GM19351 (cell line): Measurements from ENCODE around the gene IGSF5.
"Not testable (repeated sequence)": the region's sequence is repeated elsewhere in the genome, so short reads cannot be mapped to it uniquely, and the experiment has no call there.

Experiments used
- ATAC-seq: cut with Tn5 transposase; IDR thresholded peaks from one replicate; pipeline ENCODE4 v1.9.1; 2021; ENCODE audit warnings: mild to moderate bottlenecking, moderate library complexity; ENCODE audit not compliant: unreplicated experiment

IGSF5 gene

GRCh38 chr21:39737376-39738000, 7.5 kb upstream of the IGSF5 start:
- ATAC-seq = no peak

GRCh38 chr21:39738566-39738965, 6.4 kb upstream of the IGSF5 start:
- ATAC-seq = no peak

GRCh38 chr21:39739531-39739930, 5.5 kb upstream of the IGSF5 start:
- not testable (repeated sequence) for ATAC-seq

GRCh38 chr21:39742561-39742960, 2.4 kb upstream of the IGSF5 start:
- not testable (repeated sequence) for ATAC-seq

GRCh38 chr21:39745332-39745731, 349 bp downstream of the IGSF5 start:
- ATAC-seq = not testable (repeated sequence)

GRCh38 chr21:39750670-39751069, 5.7 kb downstream of the IGSF5 start:
- ATAC-seq = no peak

GRCh38 chr21:39754811-39755210, 9.8 kb downstream of the IGSF5 start:
- no peak for ATAC-seq

- no peak for ATAC-seq
These were observed 11.3 kb downstream of the IGSF5 start for GRCh38 chr21:39756285-39756684.

GRCh38 chr21:39763272-39763970, 18.4 kb downstream of the IGSF5 start:
- no peak for ATAC-seq

GRCh38 chr21:39774227-39774626, 29.2 kb downstream of the IGSF5 start:
- ATAC-seq = no peak

- ATAC-seq = no peak
These were observed 30.8 kb downstream of the IGSF5 start for GRCh38 chr21:39775816-39776215.

GRCh38 chr21:39776589-39776988, 31.6 kb downstream of the IGSF5 start:
- ATAC-seq = no peak

GRCh38 chr21:39781331-39781730, 36.3 kb downstream of the IGSF5 start:
- no peak for ATAC-seq

GRCh38 chr21:39788383-39788782, 43.4 kb downstream of the IGSF5 start:
- no peak for ATAC-seq

- no peak for ATAC-seq
These were observed 51.5 kb downstream of the IGSF5 start for GRCh38 chr21:39796466-39796865.

- no peak for ATAC-seq
These were observed 54.2 kb downstream of the IGSF5 start for GRCh38 chr21:39799178-39799577.

GRCh38 chr21:39800311-39800710, 55.3 kb downstream of the IGSF5 start:
- no peak for ATAC-seq

- ATAC-seq = no peak
These were observed 57.2 kb downstream of the IGSF5 start for GRCh38 chr21:39802217-39802616.

- no peak for ATAC-seq
These were observed 58.4 kb downstream of the IGSF5 start for GRCh38 chr21:39803393-39803792.

- no peak for ATAC-seq
These were observed 59.3 kb downstream of the IGSF5 start for GRCh38 chr21:39804240-39804639.

- no peak for ATAC-seq
These were observed 61.0 kb downstream of the IGSF5 start for GRCh38 chr21:39805983-39806382.

- ATAC-seq = no peak
These were observed 62.8 kb downstream of the IGSF5 start for GRCh38 chr21:39807738-39808137.

GRCh38 chr21:39809936-39810335, 65.0 kb downstream of the IGSF5 start:
- ATAC-seq = no peak
